Measurements from ENCODE around the gene TOM1. TPM values are rescaled to one million over a fixed set of nuclear protein-coding genes. Genes with fewer than 3 reads are reported as not detected.

Gene TOM1
- total RNA-seq, 2 experiments from 2014 or later = 30.0 to 37.8 TPM

- H3K4me1 Mint-ChIP-seq = peaks cover 31% of the 10 kb centered on the region
- peaks cover 39% of the 10 kb centered on the region for H3K36me3 Mint-ChIP-seq (ENCODE audit: low read depth)
- DNase-seq = no peak
- ChIA-PET CTCF (no interaction called here), POLR2A (no interaction called here)
- no peaks in the 10 kb centered on the region for H3K9me3 Mint-ChIP-seq
- H3K27ac Mint-ChIP-seq = no peak overlapping the region
- no peaks in the 10 kb centered on the region for H3K27me3 Mint-ChIP-seq
- no peak overlapping the region for H3K4me3 Mint-ChIP-seq
These were observed 29.6 kb downstream of the TOM1 start for GRCh38 chr22:35329114-35329847.

- Mint-ChIP-seq H3K9me3 (no peaks in the 10 kb centered on the region), H3K4me3 (peak overlapping the region; percentile 30), H3K4me1 (peaks cover 39% of the 10 kb centered on the region), H3K27ac (peak overlapping the region; percentile 82), H3K27me3 (no peaks in the 10 kb centered on the region), H3K36me3 (ENCODE audit: low read depth) (peaks cover 28% of the 10 kb centered on the region)
- ChIA-PET POLR2A (interaction anchor here (0.6 kb wide), 2 partner anchors 134 to 204 kb away, joined by 3 to 7 read pairs; no protein-coding TSS in a partner anchor), CTCF (interaction anchor here (0.6 to 1.1 kb wide), 7 partner anchors 13 to 348 kb away, joined by 3 to 5 read pairs (median 3); partner anchors contain the start of gene TOM1)
- peak; percentile 66 for DNase-seq
These were observed 30.7 kb downstream of the TOM1 start for GRCh38 chr22:35330258-35330861.

DNA sequence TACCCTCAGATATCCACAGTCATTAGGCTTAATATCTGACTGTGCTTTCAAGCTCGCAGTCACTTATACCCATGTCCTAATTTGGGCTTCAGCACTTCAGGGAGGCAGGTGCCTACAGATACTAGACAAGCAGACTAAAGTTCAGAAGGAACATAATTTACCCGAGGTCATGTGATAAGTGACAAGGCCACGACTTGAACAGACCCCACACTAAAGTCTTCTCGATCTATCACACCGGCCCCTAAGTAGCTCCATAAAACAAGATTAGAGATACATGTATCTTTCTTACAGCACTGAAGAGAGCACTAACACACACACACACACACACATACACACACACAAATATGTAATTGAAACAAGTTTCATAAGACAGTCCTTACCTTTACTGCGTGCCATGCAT, 32.6 kb downstream of the TOM1 start:
- no peaks in the 10 kb centered on the region for H3K9me3 Mint-ChIP-seq
- H3K27me3 Mint-ChIP-seq = no peaks in the 10 kb centered on the region
- CTCF ChIA-PET = interaction anchor here (1.0 kb wide), 1 partner anchor 80 kb away, joined by 4 read pairs; no protein-coding TSS in a partner anchor
- H3K36me3 Mint-ChIP-seq (ENCODE audit: low read depth) = peaks cover 24% of the 10 kb centered on the region
- DNase-seq = no peak
- POLR2A ChIA-PET = no interaction called here
- no peak overlapping the region for H3K27ac Mint-ChIP-seq
- H3K4me3 Mint-ChIP-seq = no peak overlapping the region
- H3K4me1 Mint-ChIP-seq = peaks cover 50% of the 10 kb centered on the region

DNA sequence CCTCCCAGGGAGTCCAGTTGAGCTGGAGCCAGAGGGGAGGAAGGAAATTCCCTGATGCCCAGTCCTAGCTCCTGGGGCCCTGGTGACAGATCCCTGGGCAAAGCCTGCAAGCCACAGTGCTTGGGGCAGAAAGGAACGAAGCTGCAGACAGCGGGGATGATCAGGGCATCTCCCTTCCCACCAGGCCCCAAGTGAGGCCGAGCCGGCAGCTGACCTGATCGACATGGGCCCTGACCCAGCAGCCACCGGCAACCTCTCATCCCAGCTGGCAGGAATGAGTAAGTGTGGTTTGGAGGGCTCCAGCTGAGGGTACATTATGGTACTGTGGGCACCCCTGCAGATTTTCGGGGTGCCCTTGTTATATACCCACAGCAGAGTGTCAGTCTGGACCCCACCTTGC, 33.5 kb downstream of the TOM1 start:
- Mint-ChIP-seq H3K36me3 (ENCODE audit: low read depth) (peaks cover 18% of the 10 kb centered on the region), H3K27ac (no peak overlapping the region), H3K4me3 (no peak overlapping the region), H3K27me3 (no peaks in the 10 kb centered on the region), H3K4me1 (peaks cover 47% of the 10 kb centered on the region), H3K9me3 (no peaks in the 10 kb centered on the region)
- DNase-seq = no peak
- ChIA-PET POLR2A (no interaction called here), CTCF (interaction anchor here (1.0 to 1.3 kb wide), 3 partner anchors 12 to 79 kb away, joined by 3 to 4 read pairs (median 3); no protein-coding TSS in a partner anchor)

- CTCF ChIA-PET = interaction anchor here (0.5 to 1.8 kb wide), 7 partner anchors 11 to 545 kb away, joined by 3 to 4 read pairs (median 3); partner anchors contain the start of gene TOM1
- H3K9me3 Mint-ChIP-seq = no peaks in the 10 kb centered on the region
- POLR2A ChIA-PET = interaction anchor here (0.8 kb wide), 1 partner anchor 16 kb away, joined by 6 read pairs; no protein-coding TSS in a partner anchor
- H3K4me1 Mint-ChIP-seq = peaks cover 42% of the 10 kb centered on the region
- no peak overlapping the region for H3K4me3 Mint-ChIP-seq
- no peaks in the 10 kb centered on the region for H3K27me3 Mint-ChIP-seq
- H3K27ac Mint-ChIP-seq = peak overlapping the region; percentile 41
- H3K36me3 Mint-ChIP-seq (ENCODE audit: low read depth) = peaks cover 15% of the 10 kb centered on the region
- no peak for DNase-seq
These were observed 34.3 kb downstream of the TOM1 start for GRCh38 chr22:35334004-35334403.

- Mint-ChIP-seq H3K4me1 (peaks cover 30% of the 10 kb centered on the region), H3K4me3 (no peak overlapping the region), H3K36me3 (ENCODE audit: low read depth) (peaks cover 11% of the 10 kb centered on the region), H3K9me3 (no peaks in the 10 kb centered on the region), H3K27ac (peak overlapping the region; percentile 73), H3K27me3 (no peaks in the 10 kb centered on the region)
- ChIA-PET POLR2A (no interaction called here), CTCF (interaction anchor here (0.5 to 1.8 kb wide), 7 partner anchors 9 to 206 kb away, joined by 3 to 5 read pairs (median 3); no protein-coding TSS in a partner anchor)
- no peak for DNase-seq
These were observed 35.8 kb downstream of the TOM1 start for GRCh38 chr22:35335468-35335867.

- peak overlapping the region; percentile 73 for H3K27ac Mint-ChIP-seq
- no peak overlapping the region for H3K4me3 Mint-ChIP-seq
- CTCF ChIA-PET = interaction anchor here (0.9 to 1.8 kb wide), 3 partner anchors 8 to 20 kb away, joined by 3 to 4 read pairs (median 3); no protein-coding TSS in a partner anchor
- POLR2A ChIA-PET = no interaction called here
- no peaks in the 10 kb centered on the region for H3K27me3 Mint-ChIP-seq
- H3K36me3 Mint-ChIP-seq (ENCODE audit: low read depth) = peaks cover 11% of the 10 kb centered on the region
- peaks cover 26% of the 10 kb centered on the region for H3K4me1 Mint-ChIP-seq
- no peaks in the 10 kb centered on the region for H3K9me3 Mint-ChIP-seq
- peak; percentile 36 for DNase-seq
These were observed 36.5 kb downstream of the TOM1 start for GRCh38 chr22:35335936-35336781.

DNA sequence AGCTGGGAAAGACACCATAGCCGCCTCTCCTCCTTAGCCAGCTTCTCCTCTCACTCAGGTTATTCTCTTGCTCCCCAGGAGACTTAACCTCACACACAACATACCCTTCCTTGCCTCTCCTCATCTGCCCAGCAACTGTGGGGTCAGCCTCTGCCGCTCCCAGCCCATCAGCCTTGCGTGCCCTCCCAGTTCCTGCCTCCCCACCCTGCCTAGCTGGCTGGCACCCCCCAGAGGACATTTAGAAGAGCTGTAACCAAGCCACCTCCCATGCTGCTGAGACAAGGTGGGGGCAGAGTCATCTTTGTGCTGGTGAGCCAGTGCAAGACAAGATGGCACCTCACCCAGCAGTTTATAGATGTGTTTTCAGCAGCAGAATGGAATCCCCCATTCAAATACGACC, 38.2 kb downstream of the TOM1 start:
- Mint-ChIP-seq H3K4me3 (no peak overlapping the region), H3K9me3 (no peaks in the 10 kb centered on the region), H3K4me1 (peaks cover 26% of the 10 kb centered on the region), H3K36me3 (ENCODE audit: low read depth) (peaks cover 11% of the 10 kb centered on the region), H3K27ac (no peak overlapping the region), H3K27me3 (no peaks in the 10 kb centered on the region)
- ChIA-PET POLR2A (no interaction called here), CTCF (interaction anchor here (0.9 to 1.5 kb wide), 2 partner anchors 12 to 24 kb away, joined by 3 read pairs; no protein-coding TSS in a partner anchor)
- DNase-seq = no peak

DNA sequence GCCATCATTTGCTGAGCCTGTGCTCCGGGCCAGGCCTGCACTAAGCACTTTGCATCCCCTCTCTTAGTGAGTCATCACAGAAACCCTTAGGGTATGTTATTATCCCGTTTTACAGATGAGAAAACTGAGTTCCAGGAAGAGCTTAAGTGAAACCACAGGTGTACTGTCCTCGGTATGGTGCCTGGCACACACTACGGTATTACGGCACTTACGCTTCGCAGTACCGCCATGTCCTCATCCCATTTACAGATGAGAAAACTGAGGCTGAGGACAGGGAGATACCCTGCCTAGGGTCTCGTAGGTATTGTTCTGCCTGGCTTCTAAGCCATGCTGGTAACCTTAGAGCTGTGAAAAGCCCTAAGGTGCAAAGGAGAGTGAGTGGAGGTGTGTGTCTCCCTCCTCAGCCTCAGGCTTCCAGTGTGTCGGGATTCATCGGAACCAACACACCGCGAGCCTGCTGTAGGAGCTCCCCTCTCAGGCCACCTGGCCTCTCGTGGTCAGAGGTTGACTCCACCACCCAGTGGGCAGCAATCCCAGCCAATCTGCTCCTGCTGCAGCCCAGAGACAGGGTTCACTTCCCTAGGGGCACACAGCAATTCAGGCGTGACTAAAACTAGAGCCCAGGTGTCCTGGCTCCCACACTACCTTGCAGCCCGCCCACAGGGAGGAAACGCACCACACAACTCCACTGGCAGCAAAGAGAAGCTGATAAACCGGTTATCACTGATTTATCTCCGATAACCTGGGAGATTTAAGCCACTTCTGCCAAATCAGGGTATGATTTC, 41.6 kb downstream of the TOM1 start:
- Mint-ChIP-seq H3K4me3 (no peak overlapping the region), H3K9me3 (no peaks in the 10 kb centered on the region), H3K27ac (no peak overlapping the region), H3K36me3 (ENCODE audit: low read depth) (peaks cover 9% of the 10 kb centered on the region), H3K4me1 (peaks cover 2% of the 10 kb centered on the region), H3K27me3 (no peaks in the 10 kb centered on the region)
- no peak for DNase-seq
- ChIA-PET POLR2A (no interaction called here), CTCF (no interaction called here)

- Mint-ChIP-seq H3K9me3 (no peaks in the 10 kb centered on the region), H3K4me3 (no peak overlapping the region), H3K27me3 (no peaks in the 10 kb centered on the region), H3K36me3 (ENCODE audit: low read depth) (peaks cover 9% of the 10 kb centered on the region), H3K4me1 (no peaks in the 10 kb centered on the region), H3K27ac (no peak overlapping the region)
- ChIA-PET CTCF (no interaction called here), POLR2A (no interaction called here)
- no peak for DNase-seq
These were observed 42.7 kb downstream of the TOM1 start for GRCh38 chr22:35342390-35342789.

GRCh38 chr22:35343664-35344550, 44.2 kb downstream of the TOM1 start:
- Mint-ChIP-seq H3K4me3 (no peak overlapping the region), H3K36me3 (ENCODE audit: low read depth) (peaks cover 9% of the 10 kb centered on the region), H3K4me1 (no peaks in the 10 kb centered on the region), H3K9me3 (no peaks in the 10 kb centered on the region), H3K27me3 (no peaks in the 10 kb centered on the region), H3K27ac (no peak overlapping the region)
- DNase-seq = no peak
- CTCF ChIA-PET = interaction anchor here (0.6 to 1.0 kb wide), 3 partner anchors 8 to 283 kb away, joined by 3 read pairs; no protein-coding TSS in a partner anchor
- POLR2A ChIA-PET = no interaction called here
